Erythroblast (primary cell): ENCODE measurements around the gene PLAC1.

ENCODE experiments used
- GATA1 ChIP-seq: IDR thresholded peaks from 2 replicates; pipeline ENCODE4 v1.6.1; 2011; ENCODE audit warnings: low read depth, mild to moderate bottlenecking, control low read depth, low read length, moderate library complexity
- POLR2A ChIP-seq: IDR thresholded peaks from 2 replicates; pipeline ENCODE4 v1.6.1; 2011; ENCODE audit warnings: mild to moderate bottlenecking, low read length

DNA sequence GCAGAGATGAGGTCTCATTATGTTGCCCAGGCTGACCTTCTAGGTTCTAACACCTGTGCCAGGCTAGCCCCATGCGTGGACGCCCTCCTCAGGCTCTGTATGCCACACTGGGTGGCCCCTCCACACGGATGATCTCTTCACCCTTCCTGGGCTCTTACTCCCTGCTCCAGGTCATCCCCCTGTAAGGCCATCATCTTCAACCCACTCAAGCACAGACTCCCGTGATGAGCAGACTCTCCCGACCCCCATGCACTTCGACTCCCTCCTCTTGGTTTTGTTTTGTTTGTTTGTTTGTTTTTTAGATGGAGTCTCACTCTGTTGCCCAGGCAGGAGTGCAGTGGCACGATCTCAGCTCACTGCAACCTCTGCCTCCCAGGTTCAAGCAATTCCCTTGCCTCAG lies 127.4 kb downstream of the PLAC1 start:
- no peak for TF ChIP-seq POLR2A
- no peak for TF ChIP-seq GATA1
